NCI-H446 (cell line): ENCODE data around the gene CEMIP.
A peak's percentile ranks its signal among the peaks of the same experiment; 100 is the strongest.

ENCODE experiments used
- DNase-seq, 2 experiments: peaks; one replicate each; lab custom pipeline; 2025; lab: John Stamatoyannopoulos, UW

CEMIP gene

GRCh38 chr15:80852676-80853075 lies 73.5 kb downstream of the CEMIP start:
- no peak for DNase-seq

- DNase-seq = peak; percentile 46 to 87
Observed at GRCh38 chr15:80854104-80854503, 74.9 kb downstream of the CEMIP start.

- DNase-seq = no peak
Observed at GRCh38 chr15:80855206-80855605, 76.0 kb downstream of the CEMIP start.

GRCh38 chr15:80856400-80856799 lies 77.2 kb downstream of the CEMIP start:
- peak in 1 of 2 experiments; percentile 4 for DNase-seq

GRCh38 chr15:80856809-80857377 lies 77.7 kb downstream of the CEMIP start:
- peak in 1 of 2 experiments; percentile 85 for DNase-seq

GRCh38 chr15:80861731-80862170 lies 82.6 kb downstream of the CEMIP start:
- peak; percentile 84 to 94 for DNase-seq

GRCh38 chr15:80864666-80865065 lies 85.5 kb downstream of the CEMIP start:
- DNase-seq = no peak

GRCh38 chr15:80866936-80867335 lies 87.8 kb downstream of the CEMIP start:
- no peak for DNase-seq

GRCh38 chr15:80870366-80870765 lies 91.2 kb downstream of the CEMIP start:
- no peak for DNase-seq

- DNase-seq = no peak
Observed at GRCh38 chr15:80870893-80871292, 91.7 kb downstream of the CEMIP start.

- DNase-seq = no peak
Observed at GRCh38 chr15:80871858-80872257, 92.7 kb downstream of the CEMIP start.

GRCh38 chr15:80873366-80873952 lies 94.3 kb downstream of the CEMIP start:
- DNase-seq = no peak

- DNase-seq = peak in 1 of 2 experiments; percentile 4
Observed at GRCh38 chr15:80875568-80876347, 96.6 kb downstream of the CEMIP start.

- DNase-seq = peak in 1 of 2 experiments; percentile 4
Observed at GRCh38 chr15:80876348-80876674, 97.1 kb downstream of the CEMIP start.

- DNase-seq = no peak
Observed at GRCh38 chr15:80878242-80878866, 99.2 kb downstream of the CEMIP start.

GRCh38 chr15:80878867-80879250 lies 99.7 kb downstream of the CEMIP start:
- DNase-seq = no peak

- no peak for DNase-seq
Observed at GRCh38 chr15:80880086-80880485, 100.9 kb downstream of the CEMIP start.

- no peak for DNase-seq
Observed at GRCh38 chr15:80883641-80884040, 104.5 kb downstream of the CEMIP start.

GRCh38 chr15:80885016-80885579 lies 105.9 kb downstream of the CEMIP start:
- no peak for DNase-seq

- DNase-seq = peak in 1 of 2 experiments; percentile 50
Observed at GRCh38 chr15:80887148-80887547, 108.0 kb downstream of the CEMIP start.

GRCh38 chr15:80888846-80889245 lies 109.7 kb downstream of the CEMIP start:
- no peak for DNase-seq

GRCh38 chr15:80890341-80891005 lies 111.3 kb downstream of the CEMIP start:
- DNase-seq = no peak
